Body of pancreas (tissue), 4 donors: ENCODE measurements around the gene TCEANC.

Experiments
- CTCF ChIP-seq, 7 experiments: fragments of 450-650 bp in 4 of 7; fragments of 200-600 bp in 3 of 7; sonication (generic) in 3 of 7; IDR thresholded peaks; one replicate each; pipeline ENCODE4 v1.5.1; 2016 to 2019; ENCODE audit warnings: antibody characterized with exemption in 7 of 7
- POLR2A ChIP-seq, 3 donors: fragments of 450-650 bp; IDR thresholded peaks; one replicate each; pipeline ENCODE4 v1.6.1; 2016; ENCODE audit warnings: antibody characterized with exemption in 3 of 3, mild to moderate bottlenecking in 2 of 3

GRCh38 chrX:13607331-13607995, 45.5 kb upstream of the TCEANC start:
- TF ChIP-seq CTCF (IDR thresholded peaks at IDR 0.05) (no peak), POLR2A (IDR thresholded peaks at IDR 0.05) (no peak)
